Epithelial cell of esophagus (primary cell): Measurements from ENCODE around the gene SUN3.
"Not testable (repeated sequence)": the region's sequence is repeated elsewhere in the genome, so short reads cannot be mapped to it uniquely, and the experiment has no call there.

Experiments used
- DNase-seq: peaks from one replicate; pipeline ENCODE4 v3.0.0; 2010; ENCODE audit warnings: low read depth
- H3K4me3 ChIP-seq: 2 replicates; pipeline ENCODE4 v1.5.1; 2011; ENCODE audit warnings: mild to moderate bottlenecking, low read length, control low read depth
- CTCF ChIP-seq: IDR thresholded peaks from 2 replicates; pipeline ENCODE4 v1.5.1; 2011; ENCODE audit warnings: low read depth, mild to moderate bottlenecking, low read length, control low read depth, inconsistent platforms; ENCODE audit not compliant: insufficient read depth; ENCODE audit errors: missing control alignments

Gene SUN3

DNA sequence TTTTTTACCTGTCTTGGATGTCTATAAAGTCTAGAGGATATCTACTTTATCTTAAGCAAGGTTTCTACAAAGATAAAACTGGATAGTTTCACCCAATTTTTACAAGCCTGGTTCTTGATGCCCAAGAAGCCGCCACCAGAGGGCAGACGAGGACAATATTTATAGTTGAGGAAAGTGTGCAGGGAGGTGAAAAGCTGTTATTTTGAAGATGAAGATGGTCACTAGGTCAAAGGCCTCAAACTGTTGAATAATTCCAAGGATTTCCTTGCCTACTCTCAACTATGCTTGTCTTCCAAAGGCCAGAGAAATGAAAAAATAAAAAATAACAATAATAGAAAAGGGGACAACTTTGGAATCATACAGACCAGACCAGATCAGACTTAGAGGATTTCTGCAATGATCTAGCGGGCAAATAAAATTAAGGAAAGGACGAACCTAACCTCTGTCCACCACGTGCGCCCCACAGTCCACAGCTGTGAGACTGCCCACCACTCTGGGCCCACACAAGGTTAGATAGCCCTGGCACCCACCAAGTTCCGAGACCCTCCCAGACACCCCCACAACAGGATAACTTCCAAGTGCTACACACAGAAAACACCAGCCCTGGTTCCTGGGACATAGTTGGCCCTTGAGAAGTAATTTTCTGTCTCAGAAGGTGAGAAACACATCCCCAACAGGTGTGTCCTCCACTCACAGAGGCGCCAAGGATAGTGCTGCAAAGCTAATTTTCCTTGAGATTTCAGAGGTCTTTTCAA, 83.5 kb downstream of the SUN3 start:
- peak; percentile 65 for DNase-seq
- H3K4me3 ChIP-seq: no peak overlapping the region
- peak; percentile 78 for TF ChIP-seq CTCF

GRCh38 chr7:47944536-47945260, 84.2 kb downstream of the SUN3 start:
- DNase-seq: no peak
- H3K4me3 ChIP-seq: no peak overlapping the region
- TF ChIP-seq CTCF: no peak

DNA sequence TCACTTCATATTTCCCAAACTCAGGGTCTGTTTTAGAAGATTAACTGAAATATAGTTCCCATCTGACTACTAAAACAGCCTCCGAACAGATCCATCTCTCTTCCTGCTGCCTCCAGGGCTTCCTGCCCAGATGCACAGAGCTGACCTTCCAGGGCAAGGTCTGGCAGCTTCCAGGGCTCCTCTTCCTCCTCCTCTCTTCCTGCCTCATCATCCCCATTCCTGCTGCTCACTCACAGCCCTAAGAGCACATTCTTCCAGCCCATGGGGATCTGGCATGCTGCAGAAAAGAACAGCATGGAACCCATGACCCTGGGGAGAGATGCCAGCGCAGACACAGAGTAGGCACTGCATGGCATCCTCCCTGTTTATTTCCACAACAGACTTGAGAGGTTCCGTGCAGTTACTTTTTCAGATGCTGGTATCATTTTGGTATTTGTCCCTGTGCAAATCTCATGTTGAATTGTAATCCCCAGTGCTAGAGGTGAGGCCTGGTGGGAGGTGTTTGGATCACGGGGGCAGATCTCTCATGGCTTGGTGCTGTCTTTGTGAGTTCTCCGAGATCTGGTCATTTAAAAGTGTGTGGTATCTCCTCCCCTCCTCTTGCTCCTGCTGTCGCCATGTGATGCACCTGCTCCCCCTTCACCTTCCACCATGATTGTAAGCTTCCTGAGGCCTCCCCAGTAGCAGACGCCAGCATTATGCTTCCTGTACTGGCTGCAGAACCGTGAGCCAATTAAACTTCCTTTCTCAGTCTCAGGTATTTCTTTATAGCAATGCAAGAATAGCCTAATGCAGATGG, 85.0 kb downstream of the SUN3 start:
- no peak for DNase-seq
- no peak for TF ChIP-seq CTCF
- H3K4me3 ChIP-seq: no peak overlapping the region

GRCh38 chr7:47942651-47943050, 86.3 kb downstream of the SUN3 start:
- not testable (repeated sequence) for DNase-seq, H3K4me3 ChIP-seq

- TF ChIP-seq CTCF: no peak
- no peak for DNase-seq
- no peak overlapping the region for H3K4me3 ChIP-seq
Measured at GRCh38 chr7:47942132-47942531, 86.8 kb downstream of the SUN3 start.

DNA sequence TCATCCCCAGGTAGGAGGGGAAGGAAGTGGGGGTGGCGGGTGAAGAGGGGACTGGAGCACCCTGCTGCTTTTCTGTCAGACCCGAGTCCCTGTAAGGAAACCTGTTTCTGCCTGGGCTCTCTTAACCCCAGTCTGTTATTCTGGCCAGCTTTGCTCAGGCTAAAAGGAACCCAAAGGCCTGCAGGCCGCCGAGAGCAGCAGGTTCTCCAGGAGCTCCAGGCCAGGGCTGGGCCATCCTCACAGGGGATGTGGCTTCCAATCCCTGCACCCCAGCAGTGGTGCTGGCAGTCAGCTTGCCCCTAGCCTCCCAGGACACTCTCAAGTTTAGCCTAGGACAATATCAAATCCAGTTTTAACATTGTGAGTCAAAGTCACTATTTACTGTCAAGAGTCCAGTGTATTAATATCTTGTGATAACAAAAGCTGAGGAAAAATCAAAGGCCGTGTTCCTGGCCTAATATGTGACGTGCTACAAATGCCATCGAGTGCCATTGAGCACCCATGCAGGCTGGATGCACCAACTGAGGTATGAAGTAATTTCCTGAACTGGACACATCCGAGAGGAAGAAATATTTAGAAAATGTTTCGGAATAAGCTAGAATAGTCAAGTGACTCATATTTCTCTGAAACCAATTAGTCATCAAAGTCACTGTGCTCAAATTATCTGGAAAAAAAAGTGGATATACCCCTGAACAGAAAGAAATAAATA, 87.6 kb downstream of the SUN3 start:
- no peak for TF ChIP-seq CTCF
- no peak overlapping the region for H3K4me3 ChIP-seq
- DNase-seq: peak; percentile 52
